HepG2 (cell line): Measurements from ENCODE around the gene ADGRV1. TPM values are rescaled to one million over a fixed set of nuclear protein-coding genes. Genes with fewer than 3 reads are reported as not detected.

Experiments
- CTCF ChIP-seq: sonication (generic); formaldehyde crosslinking; IDR thresholded peaks from 2 replicates; pipeline ENCODE4 v1.5.0; 2020; ENCODE audit warnings: mild to moderate bottlenecking, missing genetic modification reagents, moderate library complexity
- GTF2F1 ChIP-seq: fragments of 150-350 bp; IDR thresholded peaks from 2 replicates; pipeline ENCODE4 v1.6.1; 2014; ENCODE audit warnings: low read length
- HBP1 ChIP-seq: IDR thresholded peaks from 2 replicates; pipeline ENCODE4 v1.6.1; 2016; ENCODE audit warnings: low read depth, control low read depth
- MYNN ChIP-seq: sonication (generic); formaldehyde crosslinking; IDR thresholded peaks from 2 replicates; pipeline ENCODE4 v1.4.0; 2020; ENCODE audit warnings: mild to moderate bottlenecking, low read depth, missing genetic modification reagents
- SMC3 ChIP-seq: IDR thresholded peaks from 2 replicates; pipeline ENCODE4 v1.6.1; 2011; ENCODE audit warnings: low read length, improper control_type of control experiment
- STAG1 ChIP-seq: sonication (generic); formaldehyde crosslinking; IDR thresholded peaks from 2 replicates; pipeline ENCODE4 v1.4.0; 2020; ENCODE audit warnings: missing genetic modification reagents
- ZNF577 ChIP-seq: sonication (generic); formaldehyde crosslinking; IDR thresholded peaks from 2 replicates; pipeline ENCODE4 v1.4.0; 2020; ENCODE audit warnings: mild to moderate bottlenecking, low read depth, missing genetic modification reagents, borderline replicate concordance
- polyA plus RNA-seq, 8 experiments: library from polyadenylated mRNA; depleted of rRNA in 3 of 8; stranded (reverse) in 7 of 8; unstranded in 1 of 8; fragments of >200 nt; fragmentation: Illumina TruSeq in 4 of 8; extraction: Trizol in 4 of 8; gene quantifications; 2 replicates each; pipeline versions ENCODE4 v1.2.1 to v1.2.3, GENCODE V29; 2011 to 2016; ENCODE audit warnings: low read depth in 4 of 8, missing spikeins in 1 of 8, mixed read lengths in 1 of 8; ENCODE audit not compliant: insufficient read depth in 1 of 8
- total RNA-seq, 5 experiments: library from RNA; depleted of rRNA; stranded (reverse); fragments of >200 nt; fragmentation: Illumina TruSeq; extraction: Trizol; gene quantifications; 2 replicates each; pipeline ENCODE4 v1.2.3, GENCODE V29; 2016; ENCODE audit warnings: low read depth in 1 of 5
- TF ChIP-seq, protein P1 (sequence below): sonication (generic); formaldehyde crosslinking; IDR thresholded peaks from 2 replicates; pipeline ENCODE4 v1.8.0; 2022; ENCODE audit warnings: missing genetic modification reagents, mild to moderate bottlenecking, borderline replicate concordance
- TF ChIP-seq, protein P2 (sequence below): sonication (generic); formaldehyde crosslinking; IDR thresholded peaks from 2 replicates; pipeline ENCODE4 v1.4.0; 2020; ENCODE audit warnings: missing genetic modification reagents

The ADGRV1 gene
- total and polyA plus RNA-seq, 2 of the 13 experiments (the other 11 are each of a cell fraction or from before 2014, with no cell fraction given), result 1.7 to 3.9 TPM

- TF ChIP-seq, protein P1, sequence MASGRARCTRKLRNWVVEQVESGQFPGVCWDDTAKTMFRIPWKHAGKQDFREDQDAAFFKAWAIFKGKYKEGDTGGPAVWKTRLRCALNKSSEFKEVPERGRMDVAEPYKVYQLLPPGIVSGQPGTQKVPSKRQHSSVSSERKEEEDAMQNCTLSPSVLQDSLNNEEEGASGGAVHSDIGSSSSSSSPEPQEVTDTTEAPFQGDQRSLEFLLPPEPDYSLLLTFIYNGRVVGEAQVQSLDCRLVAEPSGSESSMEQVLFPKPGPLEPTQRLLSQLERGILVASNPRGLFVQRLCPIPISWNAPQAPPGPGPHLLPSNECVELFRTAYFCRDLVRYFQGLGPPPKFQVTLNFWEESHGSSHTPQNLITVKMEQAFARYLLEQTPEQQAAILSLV, result no peak
- peak; percentile 83 for TF ChIP-seq STAG1 (CRISPR knock-in tag)
- TF ChIP-seq GTF2F1, result no peak
- TF ChIP-seq HBP1, result no peak
- no peak for TF ChIP-seq MYNN (CRISPR knock-in tag)
- TF ChIP-seq ZNF577, result no peak
- peak; percentile 77 for TF ChIP-seq CTCF (CRISPR knock-in tag)
- TF ChIP-seq, protein P2, sequence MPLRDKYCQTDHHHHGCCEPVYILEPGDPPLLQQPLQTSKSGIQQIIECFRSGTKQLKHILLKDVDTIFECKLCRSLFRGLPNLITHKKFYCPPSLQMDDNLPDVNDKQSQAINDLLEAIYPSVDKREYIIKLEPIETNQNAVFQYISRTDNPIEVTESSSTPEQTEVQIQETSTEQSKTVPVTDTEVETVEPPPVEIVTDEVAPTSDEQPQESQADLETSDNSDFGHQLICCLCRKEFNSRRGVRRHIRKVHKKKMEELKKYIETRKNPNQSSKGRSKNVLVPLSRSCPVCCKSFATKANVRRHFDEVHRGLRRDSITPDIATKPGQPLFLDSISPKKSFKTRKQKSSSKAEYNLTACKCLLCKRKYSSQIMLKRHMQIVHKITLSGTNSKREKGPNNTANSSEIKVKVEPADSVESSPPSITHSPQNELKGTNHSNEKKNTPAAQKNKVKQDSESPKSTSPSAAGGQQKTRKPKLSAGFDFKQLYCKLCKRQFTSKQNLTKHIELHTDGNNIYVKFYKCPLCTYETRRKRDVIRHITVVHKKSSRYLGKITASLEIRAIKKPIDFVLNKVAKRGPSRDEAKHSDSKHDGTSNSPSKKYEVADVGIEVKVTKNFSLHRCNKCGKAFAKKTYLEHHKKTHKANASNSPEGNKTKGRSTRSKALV (CRISPR knock-in tag), result no peak
- peak; percentile 59 for TF ChIP-seq SMC3
Observed at GRCh38 chr5:90783460-90784333, 225.1 kb downstream of the ADGRV1 start (continued).
